ENCODE results near the gene AIFM1.

DNA sequence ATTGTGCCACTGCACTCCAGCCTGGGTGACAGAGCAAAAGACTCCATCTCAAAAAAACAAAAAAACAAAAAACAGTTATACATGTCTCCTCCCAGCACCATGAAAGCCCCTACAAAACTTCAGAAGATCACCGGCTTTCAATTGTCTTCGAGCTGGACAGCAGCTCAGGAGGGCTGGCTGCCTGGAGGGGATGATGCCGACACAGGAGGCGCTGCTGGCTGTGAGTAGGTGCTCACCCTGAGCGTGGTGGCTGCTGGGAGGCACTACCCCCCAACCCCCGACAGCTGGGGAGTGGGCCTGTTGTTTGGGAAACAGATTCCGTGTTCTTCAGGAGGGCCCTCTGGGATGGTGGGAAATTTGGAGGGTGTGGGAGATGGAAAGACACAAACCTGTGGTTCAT lies 48.5 kb downstream of the AIFM1 start:
- no peak for TF ChIP-seq EZH2 (optimal IDR thresholded peaks at IDR 0.05; ENCODE audit: low read depth, low read length)
- TF ChIP-seq, protein P1, sequence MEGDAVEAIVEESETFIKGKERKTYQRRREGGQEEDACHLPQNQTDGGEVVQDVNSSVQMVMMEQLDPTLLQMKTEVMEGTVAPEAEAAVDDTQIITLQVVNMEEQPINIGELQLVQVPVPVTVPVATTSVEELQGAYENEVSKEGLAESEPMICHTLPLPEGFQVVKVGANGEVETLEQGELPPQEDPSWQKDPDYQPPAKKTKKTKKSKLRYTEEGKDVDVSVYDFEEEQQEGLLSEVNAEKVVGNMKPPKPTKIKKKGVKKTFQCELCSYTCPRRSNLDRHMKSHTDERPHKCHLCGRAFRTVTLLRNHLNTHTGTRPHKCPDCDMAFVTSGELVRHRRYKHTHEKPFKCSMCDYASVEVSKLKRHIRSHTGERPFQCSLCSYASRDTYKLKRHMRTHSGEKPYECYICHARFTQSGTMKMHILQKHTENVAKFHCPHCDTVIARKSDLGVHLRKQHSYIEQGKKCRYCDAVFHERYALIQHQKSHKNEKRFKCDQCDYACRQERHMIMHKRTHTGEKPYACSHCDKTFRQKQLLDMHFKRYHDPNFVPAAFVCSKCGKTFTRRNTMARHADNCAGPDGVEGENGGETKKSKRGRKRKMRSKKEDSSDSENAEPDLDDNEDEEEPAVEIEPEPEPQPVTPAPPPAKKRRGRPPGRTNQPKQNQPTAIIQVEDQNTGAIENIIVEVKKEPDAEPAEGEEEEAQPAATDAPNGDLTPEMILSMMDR (IDR thresholded peaks at IDR 0.05; ENCODE audit: low read length), result no peak

Measured in MM.1S (cell line).